ENCODE data around the gene POU3F1. TPM values are rescaled to one million over a fixed set of nuclear protein-coding genes. Genes with fewer than 3 reads are reported as not detected.

Gene POU3F1
- total RNA-seq, 1 donor from 2014 or later: 16.5 TPM

GRCh38 chr1:38076038-38076437 is 29.4 kb upstream of the POU3F1 start:
- H3K4me1 Mint-ChIP-seq: peaks cover 50% of the 10 kb centered on the region
- no peak overlapping the region for H3K4me2 ChIP-seq

GRCh38 chr1:38075191-38075590 is 28.6 kb upstream of the POU3F1 start:
- Mint-ChIP-seq H3K27me3 (ENCODE audit: insufficient read depth, low read depth) (peaks cover 23% of the 10 kb centered on the region), H3K27ac (no peak overlapping the region), H3K9me3 (no peaks in the 10 kb centered on the region), H3K4me1 (peaks cover 55% of the 10 kb centered on the region), H3K4me3 (no peak overlapping the region), H3K36me3 (peaks cover 2% of the 10 kb centered on the region)
- no peak overlapping the region for H2AFZ ChIP-seq (replicated peaks)
- H3K4me2 ChIP-seq: no peak overlapping the region
- peaks cover 27% of the 10 kb centered on the region for H3K4me1 ChIP-seq
- peaks cover 11% of the 10 kb centered on the region for H3F3A ChIP-seq (ENCODE audit: low read depth)
- TF ChIP-seq EZH2phosphoT487 (IDR thresholded peaks at IDR 0.05) (no peak), CTCF (IDR thresholded peaks at IDR 0.05) (no peak), EZH2 (IDR thresholded peaks at IDR 0.05) (no peak)
- H4K20me1 ChIP-seq (ENCODE audit: low read depth): peaks cover 60% of the 10 kb centered on the region
- no peaks in the 10 kb centered on the region for H3K79me2 ChIP-seq (ENCODE audit: low read depth)
- no peaks in the 10 kb centered on the region for H3K36me3 ChIP-seq
- H3K27me3 ChIP-seq: no peaks in the 10 kb centered on the region
- no peak overlapping the region for H3K9ac ChIP-seq
- H3K27ac ChIP-seq: no peak overlapping the region
- H3K4me3 ChIP-seq: no peak overlapping the region
- DNase-seq (ENCODE audit: low spot score): no peak
- H3K9me3 ChIP-seq (ENCODE audit: low read depth): no peaks in the 10 kb centered on the region

More at GRCh38 chr1:38076038-38076437, 29.4 kb upstream of the POU3F1 start:
- Histone ChIP-seq H3K36me3 (no peaks in the 10 kb centered on the region), H2AFZ (replicated peaks) (no peak overlapping the region), H3K27ac (no peak overlapping the region), H3K79me2 (ENCODE audit: low read depth) (no peaks in the 10 kb centered on the region), H3K9ac (no peak overlapping the region), H3K4me3 (no peak overlapping the region), H4K20me1 (ENCODE audit: low read depth) (peaks cover 57% of the 10 kb centered on the region), H3K4me1 (peaks cover 27% of the 10 kb centered on the region), H3F3A (ENCODE audit: low read depth) (peaks cover 11% of the 10 kb centered on the region), H3K9me3 (ENCODE audit: low read depth) (no peaks in the 10 kb centered on the region), H3K27me3 (no peaks in the 10 kb centered on the region)
- TF ChIP-seq EZH2 (IDR thresholded peaks at IDR 0.05) (no peak), CTCF (IDR thresholded peaks at IDR 0.05) (no peak), EZH2phosphoT487 (IDR thresholded peaks at IDR 0.05) (no peak)
- Mint-ChIP-seq H3K4me3 (peak overlapping the region; percentile 27), H3K9me3 (no peaks in the 10 kb centered on the region), H3K27ac (no peak overlapping the region), H3K27me3 (ENCODE audit: insufficient read depth, low read depth) (peaks cover 23% of the 10 kb centered on the region), H3K36me3 (peaks cover 2% of the 10 kb centered on the region)
- peak; percentile 83 for DNase-seq (ENCODE audit: low spot score)

- Mint-ChIP-seq H3K27me3 (ENCODE audit: insufficient read depth, low read depth) (peaks cover 20% of the 10 kb centered on the region), H3K4me3 (peak overlapping the region; percentile 76), H3K4me1 (peaks cover 55% of the 10 kb centered on the region), H3K27ac (no peak overlapping the region), H3K9me3 (no peaks in the 10 kb centered on the region), H3K36me3 (peaks cover 1% of the 10 kb centered on the region)
- Histone ChIP-seq H3K4me2 (peak overlapping the region; percentile 65), H2AFZ (replicated peaks) (no peak overlapping the region), H3F3A (ENCODE audit: low read depth) (peaks cover 11% of the 10 kb centered on the region), H3K27me3 (no peaks in the 10 kb centered on the region), H3K36me3 (no peaks in the 10 kb centered on the region), H3K4me1 (peaks cover 27% of the 10 kb centered on the region), H3K79me2 (ENCODE audit: low read depth) (no peaks in the 10 kb centered on the region), H3K9me3 (ENCODE audit: low read depth) (no peaks in the 10 kb centered on the region), H3K9ac (no peak overlapping the region), H3K4me3 (no peak overlapping the region), H4K20me1 (ENCODE audit: low read depth) (peaks cover 64% of the 10 kb centered on the region), H3K27ac (no peak overlapping the region)
- DNase-seq (ENCODE audit: low spot score): no peak
- no peak for TF ChIP-seq EZH2phosphoT487 (IDR thresholded peaks at IDR 0.05)
Observed at GRCh38 chr1:38074302-38074677, 27.7 kb upstream of the POU3F1 start.

GRCh38 chr1:38073534-38074301 is 27.1 kb upstream of the POU3F1 start:
- Histone ChIP-seq H2AFZ (replicated peaks) (no peak overlapping the region), H3K9me3 (ENCODE audit: low read depth) (no peaks in the 10 kb centered on the region), H3K36me3 (no peaks in the 10 kb centered on the region), H4K20me1 (ENCODE audit: low read depth) (peaks cover 64% of the 10 kb centered on the region), H3K4me1 (peaks cover 27% of the 10 kb centered on the region), H3K4me2 (peak overlapping the region; percentile 65), H3K27me3 (no peaks in the 10 kb centered on the region), H3F3A (ENCODE audit: low read depth) (peaks cover 11% of the 10 kb centered on the region), H3K4me3 (no peak overlapping the region), H3K79me2 (ENCODE audit: low read depth) (no peaks in the 10 kb centered on the region), H3K27ac (no peak overlapping the region), H3K9ac (no peak overlapping the region)
- Mint-ChIP-seq H3K4me3 (peak overlapping the region; percentile 76), H3K27ac (peak overlapping the region; percentile 98), H3K4me1 (peaks cover 58% of the 10 kb centered on the region), H3K36me3 (no peaks in the 10 kb centered on the region), H3K27me3 (ENCODE audit: insufficient read depth, low read depth) (peaks cover 22% of the 10 kb centered on the region), H3K9me3 (no peaks in the 10 kb centered on the region)
- no peak for DNase-seq (ENCODE audit: low spot score)
- TF ChIP-seq EZH2 (IDR thresholded peaks at IDR 0.05): no peak

Data from neural progenitor cell (in vitro differentiated cells).